ENCODE results near the gene NEU1. TPM values are rescaled to one million over a fixed set of nuclear protein-coding genes. Genes with fewer than 3 reads are reported as not detected.
A peak's percentile ranks its signal among the peaks of the same experiment; 100 is the strongest.

The NEU1 gene
- total RNA-seq, 1 experiment from 2014 or later: 36.2 TPM

DNA sequence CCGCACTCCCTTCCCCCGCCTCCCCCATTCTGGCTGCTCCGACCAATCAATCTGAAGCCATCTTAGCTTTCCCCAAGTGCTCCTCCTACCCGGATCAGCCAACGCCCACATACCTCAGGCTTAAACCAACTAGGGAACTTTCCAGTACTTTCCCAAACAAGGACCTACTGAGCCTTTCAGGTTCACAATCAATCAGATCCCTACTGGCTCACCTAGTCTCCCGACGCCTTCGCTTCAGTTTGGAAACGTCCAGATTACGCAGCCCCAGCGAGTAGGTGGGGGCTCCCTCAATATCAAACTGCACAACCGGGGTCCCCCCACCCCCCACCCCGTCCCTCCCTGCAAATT is 48.0 kb downstream of the NEU1 start:
- Histone ChIP-seq H3K4ac (ENCODE audit: low read depth, low read length) (no peak overlapping the region), H3K18ac (ENCODE audit: insufficient read length, low read depth, low read length) (peak overlapping the region; percentile 66), H3K23me2 (ENCODE audit: insufficient read length, low read depth, low read length, poor library complexity, severe bottlenecking) (peaks cover 5% of the 10 kb centered on the region), H3K27ac (ENCODE audit: insufficient read length, low read depth, low read length) (no peak overlapping the region), H3K56ac (ENCODE audit: insufficient read length, low read depth, low read length) (no peak overlapping the region), H3K9me3 (ENCODE audit: control insufficient read depth, low read depth, low read length) (no peaks in the 10 kb centered on the region), H3K4me2 (ENCODE audit: insufficient read depth, insufficient read length, low read length) (peak overlapping the region; percentile 76), H3K14ac (ENCODE audit: insufficient read depth, low read length) (peak overlapping the region; percentile 37; the same call in 1 of the 2 replicates), H2BK12ac (ENCODE audit: insufficient read length, low read depth, low read length) (no peak overlapping the region), H4K91ac (ENCODE audit: insufficient read length, low read depth, low read length) (no peak overlapping the region), H4K20me1 (ENCODE audit: control insufficient read depth, insufficient read depth, insufficient read length) (no peaks in the 10 kb centered on the region), H2BK5ac (ENCODE audit: insufficient read length, low read length) (no peak overlapping the region), H3K27me3 (ENCODE audit: insufficient read depth, low read length) (no peaks in the 10 kb centered on the region), H4K5ac (ENCODE audit: insufficient read length, low read depth, low read length) (no peak overlapping the region), H3K79me2 (ENCODE audit: insufficient read depth, low read length) (no peaks in the 10 kb centered on the region), H2BK120ac (ENCODE audit: low read depth, low read length, poor library complexity, severe bottlenecking) (no peak overlapping the region), H2AK5ac (ENCODE audit: insufficient read length, low read length) (no peak overlapping the region), H2AFZ (ENCODE audit: low read length) (no peak overlapping the region), H3T11ph (ENCODE audit: low read length) (no peak overlapping the region), H3K9ac (ENCODE audit: extremely low read depth, insufficient read length, low read length) (no peak overlapping the region), H2BK15ac (ENCODE audit: low read depth, low read length) (no peak overlapping the region), H3K79me1 (ENCODE audit: insufficient read depth, low read depth, low read length, poor library complexity, severe bottlenecking) (no peaks in the 10 kb centered on the region), H4K8ac (replicated peaks; ENCODE audit: insufficient read length, low read depth, low read length) (no peak overlapping the region), H3K23ac (ENCODE audit: insufficient read length, low read depth, low read length) (no peak overlapping the region), H3K4me1 (ENCODE audit: insufficient read depth, low read length) (no peaks in the 10 kb centered on the region; the same call in 1 of the 2 replicates), H2BK20ac (ENCODE audit: low read depth, low read length, poor library complexity, severe bottlenecking) (no peak overlapping the region)
- WGBS (ENCODE audit: extremely low coverage, insufficient read length, low lambda C conversion rate): no CpG with 5 or more reads among the region's 13 CpGs
- H3K9me3 Mint-ChIP-seq: peaks cover 6 to 9% of the 10 kb centered on the region in 2 experiments
- peaks cover 19 to 22% of the 10 kb centered on the region in 2 experiments for H3K4me1 Mint-ChIP-seq
- TF ChIP-seq, protein P1, sequence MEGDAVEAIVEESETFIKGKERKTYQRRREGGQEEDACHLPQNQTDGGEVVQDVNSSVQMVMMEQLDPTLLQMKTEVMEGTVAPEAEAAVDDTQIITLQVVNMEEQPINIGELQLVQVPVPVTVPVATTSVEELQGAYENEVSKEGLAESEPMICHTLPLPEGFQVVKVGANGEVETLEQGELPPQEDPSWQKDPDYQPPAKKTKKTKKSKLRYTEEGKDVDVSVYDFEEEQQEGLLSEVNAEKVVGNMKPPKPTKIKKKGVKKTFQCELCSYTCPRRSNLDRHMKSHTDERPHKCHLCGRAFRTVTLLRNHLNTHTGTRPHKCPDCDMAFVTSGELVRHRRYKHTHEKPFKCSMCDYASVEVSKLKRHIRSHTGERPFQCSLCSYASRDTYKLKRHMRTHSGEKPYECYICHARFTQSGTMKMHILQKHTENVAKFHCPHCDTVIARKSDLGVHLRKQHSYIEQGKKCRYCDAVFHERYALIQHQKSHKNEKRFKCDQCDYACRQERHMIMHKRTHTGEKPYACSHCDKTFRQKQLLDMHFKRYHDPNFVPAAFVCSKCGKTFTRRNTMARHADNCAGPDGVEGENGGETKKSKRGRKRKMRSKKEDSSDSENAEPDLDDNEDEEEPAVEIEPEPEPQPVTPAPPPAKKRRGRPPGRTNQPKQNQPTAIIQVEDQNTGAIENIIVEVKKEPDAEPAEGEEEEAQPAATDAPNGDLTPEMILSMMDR (conservative IDR thresholded peaks at IDR 0.05): no peak
- H3K36me3 Mint-ChIP-seq (ENCODE audit: insufficient read depth in 1 of 3, low read depth in 3 of 3): peaks cover 3 to 10% (median 6%) of the 10 kb centered on the region in 3 experiments; a peak in 5 of 7 replicates
- H3K27ac Mint-ChIP-seq: peak overlapping the region; percentile 94 to 99 (median 99)
- DNase-seq: peak; percentile 98
- peak overlapping the region; percentile 81 to 90 for H3K4me3 Mint-ChIP-seq
- peaks cover 5% of the 10 kb centered on the region for H3K27me3 Mint-ChIP-seq (ENCODE audit: low read depth)
